Amygdala (tissue), 56 donors: ENCODE measurements around the gene GLUL.

ENCODE experiments used
- DNase-seq, 56 donors: peaks; one replicate each; lab custom pipeline; 2025; lab: John Stamatoyannopoulos, UW

The GLUL gene

GRCh38 chr1:182391362-182392049 lies at the start of gene GLUL:
GLUL (minus strand) TSS chr1:182391790; CDS start chr1:182388737, 3,053 bp downstream.
- DNase-seq, result peak; percentile 26 to 97 (median 91)

- DNase-seq, result no peak
Measured at GRCh38 chr1:182438326-182438725, 46.7 kb upstream of the GLUL start.

- no peak for DNase-seq
Measured at GRCh38 chr1:182433580-182433979, 42.0 kb upstream of the GLUL start.

- no peak for DNase-seq
Measured at GRCh38 chr1:182431278-182431677, 39.7 kb upstream of the GLUL start.

GRCh38 chr1:182430263-182431068 lies 38.9 kb upstream of the GLUL start:
- DNase-seq, result no peak

GRCh38 chr1:182428043-182428442 lies 36.5 kb upstream of the GLUL start:
- DNase-seq, result no peak

GRCh38 chr1:182426442-182427430 lies 35.1 kb upstream of the GLUL start:
- no peak for DNase-seq

- no peak for DNase-seq
Measured at GRCh38 chr1:182415789-182416188, 24.2 kb upstream of the GLUL start.

GRCh38 chr1:182413969-182414368 lies 22.4 kb upstream of the GLUL start:
- DNase-seq, result no peak

- DNase-seq, result no peak
Measured at GRCh38 chr1:182413486-182413885, 21.9 kb upstream of the GLUL start.

GRCh38 chr1:182410620-182411273 lies 19.2 kb upstream of the GLUL start:
- DNase-seq, result no peak

GRCh38 chr1:182410138-182410537 lies 18.5 kb upstream of the GLUL start:
- no peak for DNase-seq

GRCh38 chr1:182408435-182409075 lies 17.0 kb upstream of the GLUL start:
- no peak for DNase-seq

GRCh38 chr1:182407724-182408123 lies 16.1 kb upstream of the GLUL start:
- no peak for DNase-seq

- DNase-seq, result no peak
Measured at GRCh38 chr1:182406012-182406411, 14.4 kb upstream of the GLUL start.

- DNase-seq, result no peak
Measured at GRCh38 chr1:182405578-182405977, 14.0 kb upstream of the GLUL start.

- DNase-seq, result no peak
Measured at GRCh38 chr1:182404781-182405180, 13.2 kb upstream of the GLUL start.

- DNase-seq, result no peak
Measured at GRCh38 chr1:182400567-182400966, 9.0 kb upstream of the GLUL start, which contains the start of gene TEDDM1. TEDDM1 (minus strand) TSS chr1:182400667; CDS start chr1:182400485, 182 bp downstream.

- DNase-seq, result no peak
Measured at GRCh38 chr1:182397653-182398393, 6.2 kb upstream of the GLUL start.
